CD4-positive, CD25-positive, alpha-beta regulatory T cell (primary cell): Measurements from ENCODE around the gene MMD2. TPM values are rescaled to one million over a fixed set of nuclear protein-coding genes. Genes with fewer than 3 reads are reported as not detected.

ENCODE experiments used
- ATAC-seq, 2 donors: fragments of 150-1000 bp; cut with Tn5 transposase; one replicate each; pipeline ENCODE4 v1.10.0; 2021; ENCODE audit warnings: low read depth in 2 of 2, moderate number of reproducible peaks in 2 of 2, moderate library complexity in 1 of 2
- DNase-seq, 3 donors: peaks; one replicate each; pipeline versions ENCODE4 v3.0.0 to v3.0.0-alpha.2; 2012 to 2022; ENCODE audit warnings: mixed read lengths in 1 of 3
- H3K27ac ChIP-seq: one replicate; pipeline ENCODE4 v1.7.0; 2013; ENCODE audit warnings: mild to moderate bottlenecking, low read length; ENCODE audit not compliant: insufficient read depth, poor library complexity, severe bottlenecking
- H3K27me3 ChIP-seq: one replicate; pipeline ENCODE4 v1.7.0; 2013; ENCODE audit warnings: low read length; ENCODE audit not compliant: control insufficient read depth, insufficient read depth
- H3K36me3 ChIP-seq: one replicate; pipeline ENCODE4 v1.7.0; 2013; ENCODE audit warnings: mild to moderate bottlenecking, low read length, moderate library complexity; ENCODE audit not compliant: control insufficient read depth, insufficient read depth
- H3K4me1 ChIP-seq: 2 replicates; pipeline ENCODE4 v1.7.0; 2013; ENCODE audit warnings: mild to moderate bottlenecking, low read length; ENCODE audit not compliant: insufficient read depth, control insufficient read depth, poor library complexity, severe bottlenecking
- H3K4me3 ChIP-seq: one replicate; pipeline ENCODE4 v1.7.0; 2013; ENCODE audit warnings: low read depth, mild to moderate bottlenecking, low read length, moderate library complexity
- H3K9me3 ChIP-seq, 2 experiments: 1 replicate in 1 of 2; 2 replicates in 1 of 2; pipeline ENCODE4 v1.7.0; 2013; ENCODE audit warnings: low read length in 2 of 2, mild to moderate bottlenecking in 1 of 2, moderate library complexity in 1 of 2; ENCODE audit not compliant: control insufficient read depth in 2 of 2
- H3K27ac Mint-ChIP-seq, 3 donors: one replicate each; pipeline ENCODE4 v1.8.0; 2020 to 2022; ENCODE audit warnings: mild to moderate bottlenecking in 3 of 3, mixed read lengths in 3 of 3, moderate library complexity in 2 of 3
- H3K27me3 Mint-ChIP-seq: one replicate; pipeline ENCODE4 v1.8.0; 2022; ENCODE audit warnings: mild to moderate bottlenecking, mixed read lengths
- H3K36me3 Mint-ChIP-seq: one replicate; pipeline ENCODE4 v1.8.0; 2020; ENCODE audit warnings: mixed read lengths
- H3K4me1 Mint-ChIP-seq, 4 donors: one replicate each; pipeline ENCODE4 v1.8.0; 2020 to 2022; ENCODE audit warnings: mixed read lengths in 4 of 4, mild to moderate bottlenecking in 1 of 4
- H3K4me3 Mint-ChIP-seq, 4 donors: one replicate each; pipeline ENCODE4 v1.8.0; 2020 to 2022; ENCODE audit warnings: mild to moderate bottlenecking in 4 of 4, mixed read lengths in 4 of 4, moderate library complexity in 3 of 4
- H3K9me3 Mint-ChIP-seq, 7 donors: one replicate each; pipeline ENCODE4 v1.8.0; 2020 to 2022; ENCODE audit warnings: mixed read lengths in 7 of 7, mild to moderate bottlenecking in 3 of 7, moderate library complexity in 2 of 7
- polyA plus RNA-seq, 4 donors: library from polyadenylated mRNA; unstranded; fragments of 300-500 nt; fragmentation: Illumina TruSeq; gene quantifications; one replicate each; pipeline ENCODE4 v1.2.3, GENCODE V29; 2021
- total RNA-seq: library from RNA; stranded (reverse); gene quantifications from one replicate; pipeline ENCODE4 v1.2.3, GENCODE V29; 2022

MMD2 gene
- total RNA-seq (not detected), polyA plus RNA-seq (not detected)

GRCh38 chr7:4958477-4959301 is at the start of gene MMD2:
Gene MMD2 (minus strand): TSS chr7:4959187. CDS start chr7:4959017, 170 bp downstream.
- no peak within 1 kb of the TSS for H3K27ac ChIP-seq
- H3K9me3 Mint-ChIP-seq, result peaks cover 0 to 4% (median 0%) of the 10 kb centered on the region in 7 donors
- peaks cover 6% of the 10 kb centered on the region for H3K4me1 ChIP-seq
- H3K36me3 Mint-ChIP-seq, result no peaks in the 10 kb centered on the region
- peaks cover 0 to 8% (median 2%) of the 10 kb centered on the region in 4 donors for H3K4me1 Mint-ChIP-seq
- no peaks in the 10 kb centered on the region for H3K9me3 ChIP-seq
- peaks cover 56% of the 10 kb centered on the region for H3K27me3 Mint-ChIP-seq
- DNase-seq (no peak), ATAC-seq (no peak)
- H3K4me3 Mint-ChIP-seq, result peak within 1 kb of the TSS in 3 of 4 donors; percentile 9 to 82 (median 74)
- no peak within 1 kb of the TSS for H3K27ac Mint-ChIP-seq
- H3K4me3 ChIP-seq, result no peak within 1 kb of the TSS
- H3K36me3 ChIP-seq, result no peaks in the 10 kb centered on the region
- H3K27me3 ChIP-seq, result peaks cover 10% of the 10 kb centered on the region

- Mint-ChIP-seq H3K36me3 (peaks cover 43% of the 10 kb centered on the region), H3K9me3 (peaks cover 0 to 5% (median 1%) of the 10 kb centered on the region in 7 donors), H3K4me1 (peaks cover 0 to 3% (median 0%) of the 10 kb centered on the region in 4 donors), H3K27me3 (peaks cover 3% of the 10 kb centered on the region), H3K27ac (no peak overlapping the region), H3K4me3 (no peak overlapping the region)
- H3K27me3 ChIP-seq, result no peaks in the 10 kb centered on the region
- H3K27ac ChIP-seq, result no peak overlapping the region
- peaks cover 12% of the 10 kb centered on the region for H3K36me3 ChIP-seq
- no peaks in the 10 kb centered on the region for H3K4me1 ChIP-seq
- no peaks in the 10 kb centered on the region for H3K9me3 ChIP-seq
- ATAC-seq, result no peak
- H3K4me3 ChIP-seq, result no peak overlapping the region
- DNase-seq, result no peak
Observed at GRCh38 chr7:5005066-5005465, 46.1 kb upstream of the MMD2 start.

- no peaks in the 10 kb centered on the region for H3K4me1 ChIP-seq
- peaks cover 21% of the 10 kb centered on the region for H3K36me3 ChIP-seq
- H3K27me3 ChIP-seq, result no peaks in the 10 kb centered on the region
- Mint-ChIP-seq H3K4me1 (peaks cover 5 to 12% (median 6%) of the 10 kb centered on the region in 4 donors), H3K27me3 (no peaks in the 10 kb centered on the region), H3K36me3 (peaks cover 43% of the 10 kb centered on the region), H3K9me3 (peaks cover 0 to 3% (median 0%) of the 10 kb centered on the region in 7 donors), H3K4me3 (no peak overlapping the region), H3K27ac (peak overlapping the region in 1 of 3 donors; percentile 10)
- ATAC-seq, result no peak
- no peaks in the 10 kb centered on the region for H3K9me3 ChIP-seq
- no peak overlapping the region for H3K4me3 ChIP-seq
- H3K27ac ChIP-seq, result no peak overlapping the region
- DNase-seq, result no peak
Observed at GRCh38 chr7:5001911-5002310, 42.9 kb upstream of the MMD2 start.

- no peak overlapping the region for H3K27ac Mint-ChIP-seq
Observed at GRCh38 chr7:5001003-5001402, 42.0 kb upstream of the MMD2 start.

GRCh38 chr7:4999369-4999950 is 40.5 kb upstream of the MMD2 start:
- peaks cover 5 to 14% (median 7%) of the 10 kb centered on the region in 4 donors for H3K4me1 Mint-ChIP-seq
- no peak overlapping the region for H3K4me3 Mint-ChIP-seq
- DNase-seq, result no peak
- H3K4me3 ChIP-seq, result no peak overlapping the region
- H3K27ac ChIP-seq, result no peak overlapping the region
- H3K27ac Mint-ChIP-seq, result peak overlapping the region in 2 of 3 donors; percentile 5 to 15
- H3K27me3 ChIP-seq, result no peaks in the 10 kb centered on the region
- no peaks in the 10 kb centered on the region for H3K9me3 ChIP-seq
- H3K36me3 Mint-ChIP-seq, result peaks cover 43% of the 10 kb centered on the region
- H3K9me3 Mint-ChIP-seq, result peaks cover 0 to 3% (median 0%) of the 10 kb centered on the region in 7 donors
- H3K36me3 ChIP-seq, result peaks cover 25% of the 10 kb centered on the region
- peaks cover 4% of the 10 kb centered on the region for H3K27me3 Mint-ChIP-seq
- no peaks in the 10 kb centered on the region for H3K4me1 ChIP-seq
- ATAC-seq, result no peak

More at GRCh38 chr7:5001003-5001402, 42.0 kb upstream of the MMD2 start:
- Histone ChIP-seq H3K4me1 (no peaks in the 10 kb centered on the region), H3K27ac (no peak overlapping the region), H3K4me3 (no peak overlapping the region), H3K9me3 (no peaks in the 10 kb centered on the region), H3K27me3 (no peaks in the 10 kb centered on the region), H3K36me3 (peaks cover 28% of the 10 kb centered on the region)
- Mint-ChIP-seq H3K9me3 (peaks cover 0 to 3% (median 0%) of the 10 kb centered on the region in 7 donors), H3K36me3 (peaks cover 43% of the 10 kb centered on the region), H3K4me3 (no peak overlapping the region), H3K4me1 (peaks cover 5 to 12% (median 6%) of the 10 kb centered on the region in 4 donors), H3K27me3 (no peaks in the 10 kb centered on the region)
- DNase-seq (no peak), ATAC-seq (no peak)

- DNase-seq (no peak), ATAC-seq (no peak)
- Histone ChIP-seq H3K4me1 (no peaks in the 10 kb centered on the region), H3K36me3 (peaks cover 25% of the 10 kb centered on the region), H3K27ac (no peak overlapping the region), H3K27me3 (no peaks in the 10 kb centered on the region), H3K4me3 (no peak overlapping the region), H3K9me3 (no peaks in the 10 kb centered on the region)
- peaks cover 5 to 14% (median 7%) of the 10 kb centered on the region in 4 donors for H3K4me1 Mint-ChIP-seq
- peaks cover 4% of the 10 kb centered on the region for H3K27me3 Mint-ChIP-seq
- peaks cover 45% of the 10 kb centered on the region for H3K36me3 Mint-ChIP-seq
- H3K9me3 Mint-ChIP-seq, result peaks cover 0 to 3% (median 0%) of the 10 kb centered on the region in 7 donors
- no peak overlapping the region for H3K4me3 Mint-ChIP-seq
- H3K27ac Mint-ChIP-seq, result peak overlapping the region in 2 of 3 donors; percentile 5 to 15
Observed at GRCh38 chr7:4998910-4999309, 39.9 kb upstream of the MMD2 start.

GRCh38 chr7:4998244-4998643 is 39.3 kb upstream of the MMD2 start:
- ATAC-seq (no peak), DNase-seq (no peak)
- H3K36me3 ChIP-seq, result peaks cover 25% of the 10 kb centered on the region
- Mint-ChIP-seq H3K9me3 (peaks cover 0 to 3% (median 0%) of the 10 kb centered on the region in 7 donors), H3K27ac (peak overlapping the region; percentile 43 to 80 (median 77)), H3K4me1 (peaks cover 5 to 14% (median 7%) of the 10 kb centered on the region in 4 donors), H3K36me3 (peaks cover 43% of the 10 kb centered on the region), H3K4me3 (no peak overlapping the region), H3K27me3 (peaks cover 4% of the 10 kb centered on the region)
- H3K4me1 ChIP-seq, result no peaks in the 10 kb centered on the region
- no peak overlapping the region for H3K4me3 ChIP-seq
- H3K27ac ChIP-seq, result no peak overlapping the region
- H3K9me3 ChIP-seq, result no peaks in the 10 kb centered on the region
- no peaks in the 10 kb centered on the region for H3K27me3 ChIP-seq
